Progenitor cell of endocrine pancreas (in vitro differentiated cells): ENCODE measurements around the gene GFY. TPM values are rescaled to one million over a fixed set of nuclear protein-coding genes. Genes with fewer than 3 reads are reported as not detected.

Experiments used
- DNase-seq: peaks from one replicate; pipeline ENCODE4 v3.0.0; 2021; ENCODE audit warnings: low spot score; ENCODE audit not compliant: unreplicated experiment
- H3K27ac Mint-ChIP-seq: 2 replicates; pipeline ENCODE4 v1.8.0; 2021; ENCODE audit warnings: mild to moderate bottlenecking, moderate library complexity, mixed read lengths
- H3K27me3 Mint-ChIP-seq: 2 replicates; pipeline ENCODE4 v1.8.0; 2021; ENCODE audit warnings: mixed read lengths
- H3K36me3 Mint-ChIP-seq: 2 replicates; pipeline ENCODE4 v1.8.0; 2022; ENCODE audit warnings: mixed read lengths; ENCODE audit not compliant: insufficient read depth
- H3K4me1 Mint-ChIP-seq: 2 replicates; pipeline ENCODE4 v1.8.0; 2021; ENCODE audit warnings: low read depth, mixed read lengths
- H3K4me3 Mint-ChIP-seq: 2 replicates; pipeline ENCODE4 v1.8.0; 2021; ENCODE audit warnings: low read depth, mild to moderate bottlenecking, moderate library complexity, mixed read lengths
- H3K9me3 Mint-ChIP-seq: 2 replicates; pipeline ENCODE4 v1.8.0; 2021; ENCODE audit warnings: low read depth, mixed read lengths
- CTCF ChIP-seq: fragments of 200-600 bp; sonication (generic); IDR thresholded peaks from one replicate; pipeline ENCODE4 v1.5.0; 2021; ENCODE audit warnings: antibody characterized with exemption, mild to moderate bottlenecking; ENCODE audit not compliant: unreplicated experiment
- total RNA-seq: library from RNA; stranded (reverse); gene quantifications from 2 replicates; pipeline ENCODE4 v1.2.1, GENCODE V29; 2021

GFY gene
- total RNA-seq, 1 donor from 2014 or later, result not detected

- H3K4me1 Mint-ChIP-seq, result peaks cover 9% of the 10 kb centered on the region
- no peaks in the 10 kb centered on the region for H3K36me3 Mint-ChIP-seq
- DNase-seq, result no peak
- no peaks in the 10 kb centered on the region for H3K9me3 Mint-ChIP-seq
- no peak overlapping the region for H3K4me3 Mint-ChIP-seq
- no peak for TF ChIP-seq CTCF
- H3K27me3 Mint-ChIP-seq, result peaks cover 24% of the 10 kb centered on the region
- no peak overlapping the region for H3K27ac Mint-ChIP-seq
Observed at GRCh38 chr19:49400029-49400428, 25.2 kb upstream of the GFY start.

GRCh38 chr19:49403404-49404187, 21.6 kb upstream of the GFY start:
- Mint-ChIP-seq H3K4me1 (peaks cover 7% of the 10 kb centered on the region), H3K4me3 (no peak overlapping the region), H3K36me3 (no peaks in the 10 kb centered on the region), H3K27me3 (peaks cover 22% of the 10 kb centered on the region), H3K9me3 (no peaks in the 10 kb centered on the region), H3K27ac (peak overlapping the region; percentile 76)
- DNase-seq, result no peak
- TF ChIP-seq CTCF, result no peak

- TF ChIP-seq CTCF, result no peak
- Mint-ChIP-seq H3K9me3 (no peaks in the 10 kb centered on the region), H3K27ac (no peak overlapping the region), H3K4me1 (peaks cover 7% of the 10 kb centered on the region), H3K36me3 (no peaks in the 10 kb centered on the region), H3K27me3 (peaks cover 34% of the 10 kb centered on the region), H3K4me3 (no peak overlapping the region)
- no peak for DNase-seq
Observed at GRCh38 chr19:49407079-49407478, 18.1 kb upstream of the GFY start.

- TF ChIP-seq CTCF, result no peak
- H3K9me3 Mint-ChIP-seq, result no peaks in the 10 kb centered on the region
- H3K4me3 Mint-ChIP-seq, result no peak overlapping the region
- no peaks in the 10 kb centered on the region for H3K36me3 Mint-ChIP-seq
- no peak for DNase-seq
- H3K27me3 Mint-ChIP-seq, result peaks cover 39% of the 10 kb centered on the region
- H3K27ac Mint-ChIP-seq, result no peak overlapping the region
- H3K4me1 Mint-ChIP-seq, result peaks cover 7% of the 10 kb centered on the region
Observed at GRCh38 chr19:49407482-49408015, 17.6 kb upstream of the GFY start.

- DNase-seq, result no peak
- H3K36me3 Mint-ChIP-seq, result no peaks in the 10 kb centered on the region
- no peak for TF ChIP-seq CTCF
- H3K4me1 Mint-ChIP-seq, result peaks cover under 1% of the 10 kb centered on the region
- H3K9me3 Mint-ChIP-seq, result no peaks in the 10 kb centered on the region
- H3K27me3 Mint-ChIP-seq, result peaks cover 51% of the 10 kb centered on the region
- H3K27ac Mint-ChIP-seq, result no peak overlapping the region
- no peak overlapping the region for H3K4me3 Mint-ChIP-seq
Observed at GRCh38 chr19:49408816-49409440, 16.3 kb upstream of the GFY start.
